C4-2B (cell line): ENCODE measurements around the gene SUMO4.

Experiments used
- ZFX ChIP-seq: fragments of 450-650 bp; IDR thresholded peaks from 2 replicates; pipeline ENCODE4 v1.6.1; 2017
- TF ChIP-seq, protein P1 (sequence below): fragments of 450-650 bp; conservative IDR thresholded peaks from 2 replicates; pipeline ENCODE4 v1.5.1; 2017; ENCODE audit warnings: mild to moderate bottlenecking

DNA sequence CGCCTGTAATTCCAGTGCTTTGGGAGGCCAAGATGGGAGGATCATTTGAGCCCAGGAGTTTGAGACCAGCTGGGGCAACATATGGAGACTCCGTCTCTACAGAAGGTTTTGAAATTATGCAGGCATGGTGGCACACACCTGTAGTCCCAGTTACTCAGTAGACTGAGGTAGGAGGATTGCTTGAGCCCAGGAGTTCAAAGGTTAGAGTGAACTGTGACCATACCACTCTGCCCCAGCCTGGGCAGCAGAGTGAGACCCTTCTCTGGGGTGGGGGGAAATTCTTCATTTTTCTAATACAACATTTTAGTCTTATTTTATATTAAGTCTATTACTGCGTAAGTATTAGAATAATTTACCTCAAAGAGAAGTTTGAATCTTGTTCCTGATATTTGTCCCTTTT, 20.1 kb upstream of the SUMO4 start:
- TF ChIP-seq, protein P1, sequence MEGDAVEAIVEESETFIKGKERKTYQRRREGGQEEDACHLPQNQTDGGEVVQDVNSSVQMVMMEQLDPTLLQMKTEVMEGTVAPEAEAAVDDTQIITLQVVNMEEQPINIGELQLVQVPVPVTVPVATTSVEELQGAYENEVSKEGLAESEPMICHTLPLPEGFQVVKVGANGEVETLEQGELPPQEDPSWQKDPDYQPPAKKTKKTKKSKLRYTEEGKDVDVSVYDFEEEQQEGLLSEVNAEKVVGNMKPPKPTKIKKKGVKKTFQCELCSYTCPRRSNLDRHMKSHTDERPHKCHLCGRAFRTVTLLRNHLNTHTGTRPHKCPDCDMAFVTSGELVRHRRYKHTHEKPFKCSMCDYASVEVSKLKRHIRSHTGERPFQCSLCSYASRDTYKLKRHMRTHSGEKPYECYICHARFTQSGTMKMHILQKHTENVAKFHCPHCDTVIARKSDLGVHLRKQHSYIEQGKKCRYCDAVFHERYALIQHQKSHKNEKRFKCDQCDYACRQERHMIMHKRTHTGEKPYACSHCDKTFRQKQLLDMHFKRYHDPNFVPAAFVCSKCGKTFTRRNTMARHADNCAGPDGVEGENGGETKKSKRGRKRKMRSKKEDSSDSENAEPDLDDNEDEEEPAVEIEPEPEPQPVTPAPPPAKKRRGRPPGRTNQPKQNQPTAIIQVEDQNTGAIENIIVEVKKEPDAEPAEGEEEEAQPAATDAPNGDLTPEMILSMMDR, result no peak
- TF ChIP-seq ZFX, result no peak
